K562 (cell line): Measurements from ENCODE around the gene OR52W1. TPM values are rescaled to one million over a fixed set of nuclear protein-coding genes. Genes with fewer than 3 reads are reported as not detected.
"Not testable (repeated sequence)": the region's sequence is repeated elsewhere in the genome, so short reads cannot be mapped to it uniquely, and the experiment has no call there.

Source experiments
- ATAC-seq: fragments of 200-7000 bp; cut with Tn5 transposase; 3 replicates; pipeline ENCODE4 v1.9.1; 2020; ENCODE audit warnings: moderate library complexity
- BruUV-seq: library from RNA; stranded (reverse); fragments of 400-500 nt; replicated peaks from 2 replicates; lab custom pipeline; 2021; lab: Mats Ljungman, UMichigan
- CTCF ChIA-PET: fragments of 300-600 bp; formaldehyde crosslinking; extraction: SDS; loops from one replicate; lab custom pipeline; 2021; ENCODE audit warnings: low intra/inter-chr PET ratio; lab: Yijun Ruan, JAX
- POLR2A ChIA-PET: fragments of 300-600, 350-650 bp; sonication (Branson Sonifier 250); formaldehyde crosslinking; extraction: SDS; loops from one replicate; lab custom pipeline; 2021; ENCODE audit warnings: antibody characterized with exemption, inconsistent platforms; lab: Yijun Ruan, JAX
- DNase-seq, 4 experiments: peaks; one replicate each; pipeline versions ENCODE4 v3.0.0 to v3.0.0-alpha.2; 2011 to 2018; ENCODE audit warnings: low spot score in 3 of 4, mixed read lengths in 3 of 4; ENCODE audit errors: extremely low read depth in 1 of 4
- FAIRE-seq: peaks from 2 replicates; lab custom pipeline; 2011; peaks lifted over from hg19 to GRCh38; lab: Jason Lieb, UNC
- H2AFZ ChIP-seq: 2 replicates; pipeline ENCODE4 v1.6.0; 2011; ENCODE audit warnings: low read depth, low read length, control low read depth, inconsistent platforms
- H3K27ac ChIP-seq: fragments of 200-600 bp; 3 replicates; pipeline ENCODE4 v1.8.0; 2011; ENCODE audit warnings: low read depth, mild to moderate bottlenecking, control low read depth, inconsistent platforms, low read length, moderate library complexity, mixed read lengths; ENCODE audit errors: extremely low read depth
- H3K27me3 ChIP-seq, 2 experiments: fragments of 300-600 bp in 1 of 2; 2 replicates in 1 of 2; 3 replicates in 1 of 2; pipeline versions ENCODE4 v1.6.0 to v1.8.0; 2011; ENCODE audit warnings: inconsistent platforms in 2 of 2, low read length in 2 of 2, mild to moderate bottlenecking in 1 of 2, mixed read lengths in 1 of 2, moderate library complexity in 1 of 2; ENCODE audit not compliant: control insufficient read depth in 2 of 2, insufficient read depth in 2 of 2
- H3K36me3 ChIP-seq: fragments of 300-600 bp; 3 replicates; pipeline ENCODE4 v1.8.0; 2011; ENCODE audit warnings: mild to moderate bottlenecking, low read length, inconsistent platforms; ENCODE audit not compliant: control insufficient read depth, insufficient read depth
- H3K4me1 ChIP-seq, 2 experiments: fragments of 200-600 bp in 1 of 2; replicated peaks in 1 of 2; 2 replicates in 1 of 2; 3 replicates in 1 of 2; pipeline versions ENCODE4 v1.5.1 to v1.8.0; 2011; ENCODE audit warnings: inconsistent platforms in 2 of 2, low read length in 2 of 2, mild to moderate bottlenecking in 1 of 2, mixed read lengths in 1 of 2, moderate library complexity in 1 of 2; ENCODE audit not compliant: control insufficient read depth in 2 of 2, insufficient read depth in 2 of 2
- H3K4me2 ChIP-seq: 2 replicates; pipeline ENCODE4 v1.6.1; 2011; ENCODE audit warnings: low read length, control low read depth, inconsistent platforms, mixed read lengths; ENCODE audit not compliant: insufficient read depth
- H3K4me3 ChIP-seq: fragments of 200-600 bp; sonication (generic), shearing (Covaris generic); 2 replicates; pipeline ENCODE4 v1.5.1; 2016; ENCODE audit warnings: control low read depth, inconsistent platforms
- H3K79me2 ChIP-seq: fragments of 200-600 bp; 3 replicates; pipeline ENCODE4 v1.8.0; 2011; ENCODE audit warnings: low read length, inconsistent platforms; ENCODE audit not compliant: control insufficient read depth, insufficient read depth
- H3K9ac ChIP-seq, 2 experiments: 2 replicates each; pipeline versions ENCODE4 v1.6.0 to v1.6.1; 2011; ENCODE audit warnings: low read depth in 2 of 2, low read length in 2 of 2, control low read depth in 1 of 2, inconsistent platforms in 1 of 2, mild to moderate bottlenecking in 1 of 2, mixed read lengths in 1 of 2; ENCODE audit not compliant: insufficient read depth in 1 of 2
- H3K9me1 ChIP-seq: one replicate; pipeline ENCODE4 v1.6.0; 2011; ENCODE audit warnings: inconsistent platforms, mild to moderate bottlenecking, low read length, moderate library complexity; ENCODE audit not compliant: control insufficient read depth, insufficient read depth
- H3K9me3 ChIP-seq: replicated peaks from 2 replicates; pipeline ENCODE4 v1.5.1; 2011; ENCODE audit warnings: low read depth, low read length, inconsistent platforms; ENCODE audit not compliant: control insufficient read depth, insufficient read depth
- H4K20me1 ChIP-seq: replicated peaks from 2 replicates; pipeline ENCODE4 v1.6.1; 2011; ENCODE audit warnings: low read length, inconsistent platforms, mixed read lengths; ENCODE audit not compliant: control insufficient read depth, insufficient read depth
- BCOR ChIP-seq: fragments of 450-650 bp; IDR thresholded peaks from 2 replicates; pipeline ENCODE4 v1.6.1; 2016
- CEBPB ChIP-seq: fragments of 450-650 bp; IDR thresholded peaks from 2 replicates; pipeline ENCODE4 v1.6.1; 2016; ENCODE audit warnings: missing genetic modification characterization, missing compliant biosample characterization
- MYNN ChIP-seq, 2 experiments: sonication (generic); formaldehyde crosslinking in 1 of 2; IDR thresholded peaks; 2 replicates each; pipeline versions ENCODE4 v1.5.0 to v1.6.1; 2016 to 2020; ENCODE audit warnings: antibody characterized with exemption in 1 of 2, missing genetic modification reagents in 1 of 2
- ZNF146 ChIP-seq: IDR thresholded peaks from one replicate; pipeline ENCODE4 v1.6.1; 2018; ENCODE audit warnings: missing compliant biosample characterization; ENCODE audit not compliant: unreplicated experiment
- ZNF75A ChIP-seq: fragments of 450-650 bp; formaldehyde crosslinking; IDR thresholded peaks from 2 replicates; pipeline ENCODE4 v1.4.0; 2020; ENCODE audit warnings: mild to moderate bottlenecking
- WGBS: fragments of 100-300 bp; shearing (Covaris generic); methylation state at CpG from one replicate; pipeline ENCODE4 v1.1.6; 2016; ENCODE audit warnings: low coverage, mixed read lengths; ENCODE audit not compliant: insufficient coverage; ENCODE audit errors: missing lambda C conversion rate; 5-methylcytosine and 5-hydroxymethylcytosine counted together
- in situ Hi-C: fragments of 300-500 bp; cut with MboI; formaldehyde crosslinking; loops from 4 replicates; pipeline ENCODE4 v1.15.0; 2018; ENCODE audit warnings: inconsistent platforms, mixed read lengths
- intact Hi-C: fragments of 100-400 bp; cut with micrococcal nuclease; formaldehyde crosslinking; loops from 2 replicates; pipeline ENCODE4 v1.14.2; 2022
- polyA plus RNA-seq, 8 experiments: library from polyadenylated mRNA; depleted of rRNA in 4 of 8; stranded (reverse) in 5 of 8; unstranded in 3 of 8; fragments of >200 nt; fragmentation: Nextera tagmentation in 2 of 8; fragmentation: Illumina TruSeq in 1 of 8; extraction: Ambion mirVana in 2 of 8; extraction: Trizol in 1 of 8; gene quantifications; 2 replicates each; pipeline versions ENCODE4 v1.2.1 to v1.2.3, GENCODE V29; 2011 to 2014; ENCODE audit warnings: inconsistent platforms in 1 of 8, missing spikeins in 1 of 8
- total RNA-seq, 7 experiments: library from RNA; depleted of rRNA in 6 of 7; stranded (reverse); fragments of >200 nt in 6 of 7; fragmentation: Illumina TruSeq in 2 of 7; extraction: Trizol in 2 of 7; gene quantifications; 2 replicates each; pipeline versions ENCODE4 v1.2.1 to v1.2.3, GENCODE V29; 2011 to 2021; ENCODE audit warnings: low replicate concordance in 1 of 7

The OR52W1 gene
- total and polyA plus RNA-seq, 9 of the 15 experiments (the other 6 are each of a cell fraction or from before 2014, with no cell fraction given): not detected

DNA sequence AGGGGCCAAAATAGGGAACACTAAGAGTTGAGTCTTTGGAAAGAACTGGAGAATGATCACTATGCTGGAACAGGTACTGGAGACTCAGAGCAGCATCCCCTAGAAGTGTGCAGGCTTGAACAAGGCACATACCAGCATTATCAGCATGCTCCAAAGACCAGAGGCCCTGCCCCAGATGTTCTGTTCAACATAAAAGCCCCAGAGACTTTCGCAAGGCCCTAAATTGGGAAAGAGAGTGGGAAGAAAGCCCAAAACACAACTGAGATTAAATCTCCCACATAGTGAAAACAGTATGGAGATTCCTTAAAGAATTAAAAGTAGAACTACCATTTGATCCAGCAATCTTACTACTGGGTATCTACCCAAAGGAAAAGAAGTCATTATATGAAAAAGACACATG lies 49.2 kb downstream of the OR52W1 start:
- ATAC-seq (no peak), FAIRE-seq (no peak), DNase-seq (no peak)
- Histone ChIP-seq H4K20me1 (no peaks in the 10 kb centered on the region), H3K27me3 (peaks cover 11 to 21% of the 10 kb centered on the region in 2 experiments), H3K9me3 (no peaks in the 10 kb centered on the region), H3K9me1 (no peaks in the 10 kb centered on the region), H3K27ac (no peak overlapping the region), H3K9ac (no peak overlapping the region), H3K79me2 (no peaks in the 10 kb centered on the region), H2AFZ (no peak overlapping the region), H3K4me3 (no peak overlapping the region), H3K4me2 (no peak overlapping the region), H3K4me1 (peaks cover 3 to 15% of the 10 kb centered on the region in 2 experiments; a peak in 4 of 5 replicates), H3K36me3 (no peaks in the 10 kb centered on the region)
- CTCF ChIA-PET: no interaction called here
- intact Hi-C loops (no loop called here), in situ Hi-C loops (no loop called here)
- POLR2A ChIA-PET: no interaction called here
- BruUV-seq: no TSS peak
- WGBS: 50% methylated on average over 1 of the region's 1 CpG
- TF ChIP-seq ZNF75A (CRISPR knock-in tag): no peak
- TF ChIP-seq MYNN (IDR thresholded peaks at IDR 0.05): peak; percentile 92
- TF ChIP-seq MYNN (CRISPR knock-in tag; IDR thresholded peaks at IDR 0.05): no peak
- peak; percentile 67 for TF ChIP-seq CEBPB (tag)

GRCh38 chr11:6248897-6249296 lies 49.9 kb downstream of the OR52W1 start:
- CTCF ChIA-PET, in situ Hi-C loops, BruUV-seq, H3K36me3 ChIP-seq, FAIRE-seq, H3K79me2 ChIP-seq, H3K27ac ChIP-seq, H3K9me3 ChIP-seq, H4K20me1 ChIP-seq, DNase-seq, H3K9ac ChIP-seq, H2AFZ ChIP-seq, POLR2A ChIA-PET, intact Hi-C loops, H3K9me1 ChIP-seq, H3K4me2 ChIP-seq, H3K4me3 ChIP-seq, ATAC-seq: not testable (repeated sequence)
- peak; percentile 54 for TF ChIP-seq ZNF146 (CRISPR knock-in tag)
- TF ChIP-seq BCOR: 0 out of 2 replicates have a peak, but pooled peaks have one; percentile 11
- 16% methylated on average over 3 of the region's 3 CpGs for WGBS
- Histone ChIP-seq H3K4me1 (peaks cover 3 to 15% of the 10 kb centered on the region in 2 experiments; a peak in 4 of 5 replicates), H3K27me3 (peaks cover 7 to 15% of the 10 kb centered on the region in 2 experiments)

Other genes starting within 250 kb of the OR52W1 start
Only the 7 nearest of the 14 such genes appear.
- not detected in 2 replicates for gene OR56B4, start 91.5 kb upstream of the OR52W1 start, total RNA-seq (2014; rRNA removed)
- not detected in 2 replicates for gene OR56B4, start 91.5 kb upstream of the OR52W1 start, total RNA-seq (2014; rRNA removed; fragmentation: Illumina TruSeq; extraction: Trizol)
- not detected in 2 replicates for gene OR56B4, start 91.5 kb upstream of the OR52W1 start, total RNA-seq (2015; rRNA removed; fragmentation: Illumina TruSeq; extraction: Trizol)
- gene OR56B4, start 91.5 kb upstream of the OR52W1 start, total RNA-seq (2021): not detected in 2 replicates
- not detected in 2 replicates for gene OR56B4, start 91.5 kb upstream of the OR52W1 start, polyA plus RNA-seq (2011; rRNA removed)
- gene OR56B4, start 91.5 kb upstream of the OR52W1 start, polyA plus RNA-seq (2014; fragmentation: Illumina TruSeq; extraction: Trizol): not detected in 2 replicates
- under 1 TPM in 1 of 2 experiments, not detected in 1; 0.07 TPM for gene OR56B4, start 91.5 kb upstream of the OR52W1 start, polyA plus RNA-seq (2014; fragmentation: Nextera tagmentation; extraction: Ambion mirVana)
- not detected in 2 replicates for gene OR56B4, start 91.5 kb upstream of the OR52W1 start, polyA plus RNA-seq (2014; rRNA removed)
- gene OR52B2, start 28.9 kb upstream of the OR52W1 start, total RNA-seq (2014; rRNA removed): not detected in 2 replicates
- gene OR52B2, start 28.9 kb upstream of the OR52W1 start, total RNA-seq (2014; rRNA removed; fragmentation: Illumina TruSeq; extraction: Trizol): not detected in 2 replicates
- gene OR52B2, start 28.9 kb upstream of the OR52W1 start, total RNA-seq (2015; rRNA removed; fragmentation: Illumina TruSeq; extraction: Trizol): not detected in 2 replicates
- not detected in 2 replicates for gene OR52B2, start 28.9 kb upstream of the OR52W1 start, total RNA-seq (2021)
- not detected in 2 replicates for gene OR52B2, start 28.9 kb upstream of the OR52W1 start, polyA plus RNA-seq (2011; rRNA removed)
- not detected in 2 replicates for gene OR52B2, start 28.9 kb upstream of the OR52W1 start, polyA plus RNA-seq (2014; fragmentation: Illumina TruSeq; extraction: Trizol)
- gene OR52B2, start 28.9 kb upstream of the OR52W1 start, polyA plus RNA-seq (2014; fragmentation: Nextera tagmentation; extraction: Ambion mirVana): not detected
- not detected in 2 replicates for gene OR52B2, start 28.9 kb upstream of the OR52W1 start, polyA plus RNA-seq (2014; rRNA removed)
- gene C11orf42, start 6.3 kb downstream of the OR52W1 start, total RNA-seq (2014; rRNA removed): not detected in 2 replicates
- gene C11orf42, start 6.3 kb downstream of the OR52W1 start, total RNA-seq (2014; rRNA removed; fragmentation: Illumina TruSeq; extraction: Trizol): not detected in 2 replicates
- not detected in 2 replicates for gene C11orf42, start 6.3 kb downstream of the OR52W1 start, total RNA-seq (2015; rRNA removed; fragmentation: Illumina TruSeq; extraction: Trizol)
- gene C11orf42, start 6.3 kb downstream of the OR52W1 start, total RNA-seq (2021): not detected in 2 replicates
- gene C11orf42, start 6.3 kb downstream of the OR52W1 start, polyA plus RNA-seq (2011; rRNA removed): not detected in 2 replicates
- not detected in 2 replicates for gene C11orf42, start 6.3 kb downstream of the OR52W1 start, polyA plus RNA-seq (2014; fragmentation: Illumina TruSeq; extraction: Trizol)
- not detected for gene C11orf42, start 6.3 kb downstream of the OR52W1 start, polyA plus RNA-seq (2014; fragmentation: Nextera tagmentation; extraction: Ambion mirVana)
- not detected in 2 replicates for gene C11orf42, start 6.3 kb downstream of the OR52W1 start, polyA plus RNA-seq (2014; rRNA removed)
- gene FHIP1B, start 35.4 kb downstream of the OR52W1 start, total RNA-seq (2014; rRNA removed): 10.4 and 19.6 TPM in 2 replicates
- 6.6 and 8.4 TPM in 2 replicates for gene FHIP1B, start 35.4 kb downstream of the OR52W1 start, total RNA-seq (2014; rRNA removed; fragmentation: Illumina TruSeq; extraction: Trizol)
- gene FHIP1B, start 35.4 kb downstream of the OR52W1 start, total RNA-seq (2015; rRNA removed; fragmentation: Illumina TruSeq; extraction: Trizol): 11.2 and 15.6 TPM in 2 replicates
- 20.1 and 21.0 TPM in 2 replicates for gene FHIP1B, start 35.4 kb downstream of the OR52W1 start, total RNA-seq (2021)
- 24.7 and 33.9 TPM in 2 replicates for gene FHIP1B, start 35.4 kb downstream of the OR52W1 start, polyA plus RNA-seq (2011; rRNA removed)
- 15.6 and 23.3 TPM in 2 replicates for gene FHIP1B, start 35.4 kb downstream of the OR52W1 start, polyA plus RNA-seq (2014; fragmentation: Illumina TruSeq; extraction: Trizol)
- gene FHIP1B, start 35.4 kb downstream of the OR52W1 start, polyA plus RNA-seq (2014; fragmentation: Nextera tagmentation; extraction: Ambion mirVana): 1 to 10 TPM in 1 of 2 experiments, under 1 TPM in 1; 0.94 to 1.1 TPM
- 24.3 TPM in 2 replicates for gene FHIP1B, start 35.4 kb downstream of the OR52W1 start, polyA plus RNA-seq (2014; rRNA removed)
- gene CNGA4, start 39.9 kb downstream of the OR52W1 start, total RNA-seq (2014; rRNA removed): 0.09 and 0.16 TPM in 2 replicates
- gene CNGA4, start 39.9 kb downstream of the OR52W1 start, total RNA-seq (2014; rRNA removed; fragmentation: Illumina TruSeq; extraction: Trizol): not detected in 2 replicates
- not detected in 2 replicates for gene CNGA4, start 39.9 kb downstream of the OR52W1 start, total RNA-seq (2015; rRNA removed; fragmentation: Illumina TruSeq; extraction: Trizol)
- not detected in 2 replicates for gene CNGA4, start 39.9 kb downstream of the OR52W1 start, total RNA-seq (2021)
- gene CNGA4, start 39.9 kb downstream of the OR52W1 start, polyA plus RNA-seq (2011; rRNA removed): 0.04 and 0.09 TPM in 2 replicates
- 0.06 TPM in 1 of 2 replicates, not detected in the other for gene CNGA4, start 39.9 kb downstream of the OR52W1 start, polyA plus RNA-seq (2014; fragmentation: Illumina TruSeq; extraction: Trizol)
- not detected for gene CNGA4, start 39.9 kb downstream of the OR52W1 start, polyA plus RNA-seq (2014; fragmentation: Nextera tagmentation; extraction: Ambion mirVana)
- gene CNGA4, start 39.9 kb downstream of the OR52W1 start, polyA plus RNA-seq (2014; rRNA removed): 0.05 TPM in 1 of 2 replicates, not detected in the other
- gene CCKBR, start 60.6 kb downstream of the OR52W1 start, total RNA-seq (2014; rRNA removed): not detected in 2 replicates
- not detected in 2 replicates for gene CCKBR, start 60.6 kb downstream of the OR52W1 start, total RNA-seq (2014; rRNA removed; fragmentation: Illumina TruSeq; extraction: Trizol)
- not detected in 2 replicates for gene CCKBR, start 60.6 kb downstream of the OR52W1 start, total RNA-seq (2015; rRNA removed; fragmentation: Illumina TruSeq; extraction: Trizol)
- gene CCKBR, start 60.6 kb downstream of the OR52W1 start, total RNA-seq (2021): not detected in 2 replicates
- not detected in 2 replicates for gene CCKBR, start 60.6 kb downstream of the OR52W1 start, polyA plus RNA-seq (2011; rRNA removed)
- gene CCKBR, start 60.6 kb downstream of the OR52W1 start, polyA plus RNA-seq (2014; fragmentation: Illumina TruSeq; extraction: Trizol): not detected in 2 replicates
- gene CCKBR, start 60.6 kb downstream of the OR52W1 start, polyA plus RNA-seq (2014; fragmentation: Nextera tagmentation; extraction: Ambion mirVana): not detected
- not detected in 2 replicates for gene CCKBR, start 60.6 kb downstream of the OR52W1 start, polyA plus RNA-seq (2014; rRNA removed)
- not detected in 2 replicates for gene CAVIN3, start 121.3 kb downstream of the OR52W1 start, total RNA-seq (2014; rRNA removed)
- gene CAVIN3, start 121.3 kb downstream of the OR52W1 start, total RNA-seq (2014; rRNA removed; fragmentation: Illumina TruSeq; extraction: Trizol): not detected in 2 replicates
- gene CAVIN3, start 121.3 kb downstream of the OR52W1 start, total RNA-seq (2015; rRNA removed; fragmentation: Illumina TruSeq; extraction: Trizol): not detected in 2 replicates
- 0.13 and 0.20 TPM in 2 replicates for gene CAVIN3, start 121.3 kb downstream of the OR52W1 start, total RNA-seq (2021)
- not detected in 2 replicates for gene CAVIN3, start 121.3 kb downstream of the OR52W1 start, polyA plus RNA-seq (2011; rRNA removed)
- gene CAVIN3, start 121.3 kb downstream of the OR52W1 start, polyA plus RNA-seq (2014; fragmentation: Illumina TruSeq; extraction: Trizol): not detected in 2 replicates
- gene CAVIN3, start 121.3 kb downstream of the OR52W1 start, polyA plus RNA-seq (2014; fragmentation: Nextera tagmentation; extraction: Ambion mirVana): not detected
- not detected in 2 replicates for gene CAVIN3, start 121.3 kb downstream of the OR52W1 start, polyA plus RNA-seq (2014; rRNA removed)